ENCODE results near the gene PEX12.

- TF ChIP-seq CTCF (IDR thresholded peaks at IDR 0.05; ENCODE audit: low read depth, low read length, poor library complexity, severe bottlenecking) (no peak), EZH2phosphoT487 (IDR thresholded peaks at IDR 0.05; ENCODE audit: borderline replicate concordance, low read length) (no peak)
Observed at GRCh38 chr17:35566968-35567367, 11.4 kb downstream of the PEX12 start.

All from DOHH2 (cell line).